WTC11 (cell line): ENCODE data around the gene SELENOP.

Source experiments
- CREB1 ChIP-seq: sonication (generic); formaldehyde crosslinking; IDR thresholded peaks from 2 replicates; pipeline ENCODE4 v1.8.0; 2023; ENCODE audit warnings: mild to moderate bottlenecking, missing genetic modification reagents
- E2F4 ChIP-seq: sonication (generic); formaldehyde crosslinking; IDR thresholded peaks from 2 replicates; pipeline ENCODE4 v1.8.1; 2022; ENCODE audit warnings: low read depth, mild to moderate bottlenecking, moderate library complexity, missing genetic modification reagents, borderline replicate concordance
- ETV6 ChIP-seq: sonication (generic); formaldehyde crosslinking; IDR thresholded peaks from 2 replicates; pipeline ENCODE4 v1.8.1; 2022; ENCODE audit warnings: mild to moderate bottlenecking, missing genetic modification reagents
- KAT7 ChIP-seq: sonication (generic); formaldehyde crosslinking; IDR thresholded peaks from 2 replicates; pipeline ENCODE4 v1.8.1; 2023; ENCODE audit warnings: missing genetic modification reagents, mild to moderate bottlenecking, borderline replicate concordance
- NR1H2 ChIP-seq: sonication (generic); formaldehyde crosslinking; IDR thresholded peaks from 2 replicates; pipeline ENCODE4 v1.9.0; 2021; ENCODE audit warnings: mild to moderate bottlenecking, moderate library complexity, missing genetic modification reagents
- ZNF232 ChIP-seq: sonication (generic); formaldehyde crosslinking; IDR thresholded peaks from 2 replicates; pipeline ENCODE4 v1.8.0; 2022; ENCODE audit warnings: mild to moderate bottlenecking, missing genetic modification reagents
- ZNF423 ChIP-seq: fragments of 250-450 bp; sonication (Bioruptor Pico); IDR thresholded peaks from 2 replicates; pipeline ENCODE4 v2.1.2; 2022; ENCODE audit warnings: mild to moderate bottlenecking, moderate library complexity
- TF ChIP-seq, protein P1 (sequence below): fragments of 200-600 bp; IDR thresholded peaks from 2 replicates; pipeline ENCODE4 v1.8.0; 2022; ENCODE audit warnings: antibody characterized with exemption
- TF ChIP-seq, protein P2 (sequence below): sonication (generic); formaldehyde crosslinking; IDR thresholded peaks from 2 replicates; pipeline ENCODE4 v1.8.0; 2023; ENCODE audit warnings: missing genetic modification reagents
- TF ChIP-seq, protein P3 (sequence below): fragments of 250-450 bp; sonication (Bioruptor Pico); conservative IDR thresholded peaks from 2 replicates; pipeline ENCODE4 v1.9.0; 2021; ENCODE audit warnings: mild to moderate bottlenecking

DNA sequence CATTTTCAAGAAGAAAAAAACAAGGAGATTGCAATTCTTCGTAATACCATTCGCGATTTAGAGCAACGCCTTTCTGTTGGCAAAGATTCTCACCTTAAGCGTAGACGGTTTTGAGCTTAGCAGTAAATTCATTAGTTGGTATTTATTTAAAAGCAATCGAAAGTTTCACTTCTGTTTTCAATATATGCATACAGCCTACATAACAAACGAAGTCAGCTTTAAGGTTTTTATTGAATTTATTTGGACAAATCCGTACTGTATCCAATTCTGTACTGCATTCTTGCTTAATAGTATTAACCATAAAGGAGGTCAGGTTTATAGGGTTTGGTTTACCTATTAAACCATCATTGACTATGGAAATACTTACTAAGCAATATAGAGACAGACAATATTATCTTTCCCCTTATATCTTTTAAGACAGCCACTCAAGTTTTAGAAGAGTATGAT lies 12.0 kb downstream of the SELENOP start:
- TF ChIP-seq ETV6 (CRISPR knock-in tag) (no peak), CREB1 (no peak), ZNF232 (CRISPR knock-in tag) (no peak), NR1H2 (CRISPR knock-in tag) (no peak), KAT7 (CRISPR knock-in tag) (no peak), ZNF423 (CRISPR knock-in tag) (no peak), E2F4 (CRISPR knock-in tag) (no peak)
- TF ChIP-seq, protein P1, sequence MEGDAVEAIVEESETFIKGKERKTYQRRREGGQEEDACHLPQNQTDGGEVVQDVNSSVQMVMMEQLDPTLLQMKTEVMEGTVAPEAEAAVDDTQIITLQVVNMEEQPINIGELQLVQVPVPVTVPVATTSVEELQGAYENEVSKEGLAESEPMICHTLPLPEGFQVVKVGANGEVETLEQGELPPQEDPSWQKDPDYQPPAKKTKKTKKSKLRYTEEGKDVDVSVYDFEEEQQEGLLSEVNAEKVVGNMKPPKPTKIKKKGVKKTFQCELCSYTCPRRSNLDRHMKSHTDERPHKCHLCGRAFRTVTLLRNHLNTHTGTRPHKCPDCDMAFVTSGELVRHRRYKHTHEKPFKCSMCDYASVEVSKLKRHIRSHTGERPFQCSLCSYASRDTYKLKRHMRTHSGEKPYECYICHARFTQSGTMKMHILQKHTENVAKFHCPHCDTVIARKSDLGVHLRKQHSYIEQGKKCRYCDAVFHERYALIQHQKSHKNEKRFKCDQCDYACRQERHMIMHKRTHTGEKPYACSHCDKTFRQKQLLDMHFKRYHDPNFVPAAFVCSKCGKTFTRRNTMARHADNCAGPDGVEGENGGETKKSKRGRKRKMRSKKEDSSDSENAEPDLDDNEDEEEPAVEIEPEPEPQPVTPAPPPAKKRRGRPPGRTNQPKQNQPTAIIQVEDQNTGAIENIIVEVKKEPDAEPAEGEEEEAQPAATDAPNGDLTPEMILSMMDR = no peak
- TF ChIP-seq, protein P2, sequence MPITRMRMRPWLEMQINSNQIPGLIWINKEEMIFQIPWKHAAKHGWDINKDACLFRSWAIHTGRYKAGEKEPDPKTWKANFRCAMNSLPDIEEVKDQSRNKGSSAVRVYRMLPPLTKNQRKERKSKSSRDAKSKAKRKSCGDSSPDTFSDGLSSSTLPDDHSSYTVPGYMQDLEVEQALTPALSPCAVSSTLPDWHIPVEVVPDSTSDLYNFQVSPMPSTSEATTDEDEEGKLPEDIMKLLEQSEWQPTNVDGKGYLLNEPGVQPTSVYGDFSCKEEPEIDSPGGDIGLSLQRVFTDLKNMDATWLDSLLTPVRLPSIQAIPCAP (CRISPR knock-in tag) = no peak
- TF ChIP-seq, protein P3, sequence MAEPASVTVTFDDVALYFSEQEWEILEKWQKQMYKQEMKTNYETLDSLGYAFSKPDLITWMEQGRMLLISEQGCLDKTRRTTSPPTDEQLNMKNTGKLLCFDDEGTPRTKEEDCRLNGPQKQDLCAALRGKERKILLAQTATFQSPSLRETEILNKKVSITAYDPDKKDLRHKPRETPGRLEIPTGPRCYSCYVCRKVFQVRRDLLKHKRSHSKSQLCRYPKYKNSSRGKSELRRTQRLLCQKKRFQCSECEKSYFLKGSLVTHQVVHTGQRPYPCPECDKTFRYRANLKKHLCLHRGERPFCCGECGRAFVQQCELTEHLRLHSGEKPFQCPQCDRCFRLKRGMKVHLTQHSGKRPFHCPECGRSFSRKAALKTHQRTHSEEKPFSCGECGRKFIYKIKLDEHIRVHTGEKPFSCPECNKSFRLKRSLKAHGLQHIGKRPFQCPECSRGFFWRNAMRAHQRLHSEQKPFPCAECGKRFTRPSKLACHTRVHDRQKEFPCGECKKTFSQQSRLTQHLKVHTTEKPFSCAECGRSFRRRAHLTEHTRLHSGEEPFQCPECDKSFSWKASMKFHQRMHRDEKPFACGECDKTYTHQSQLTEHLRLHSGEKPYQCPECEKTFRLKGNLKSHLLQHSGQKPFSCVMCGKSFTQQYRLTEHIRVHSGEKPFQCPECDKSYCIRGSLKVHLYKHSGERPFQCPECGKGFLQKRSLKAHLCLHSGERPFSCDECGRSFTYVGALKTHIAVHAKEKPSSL (CRISPR knock-in tag) = no peak
